Islet of Langerhans (tissue), 1 donor: ENCODE measurements around the gene RDH13.
"Not testable (repeated sequence)": the region's sequence is repeated elsewhere in the genome, so short reads cannot be mapped to it uniquely, and the experiment has no call there.

Source experiments
- FAIRE-seq: peaks from one replicate; lab custom pipeline; 2011; peaks lifted over from hg19 to GRCh38; lab: Jason Lieb, UNC

Gene RDH13

GRCh38 chr19:55062735-55063491, at the start of gene RDH13:
TSS of gene RDH13 (minus strand) at chr19:55063148. CDS start at chr19:55063032, 116 bp downstream.
- peak; percentile 27 for FAIRE-seq

- FAIRE-seq: no peak
Measured at GRCh38 chr19:55112246-55112776, 49.4 kb upstream of the RDH13 start.

GRCh38 chr19:55111238-55111831, 48.4 kb upstream of the RDH13 start:
- FAIRE-seq: no peak

- no peak for FAIRE-seq
Measured at GRCh38 chr19:55109527-55110291, 46.8 kb upstream of the RDH13 start.

GRCh38 chr19:55107252-55107651, 44.3 kb upstream of the RDH13 start:
- not testable (repeated sequence) for FAIRE-seq

- FAIRE-seq: no peak
Measured at GRCh38 chr19:55106591-55106990, 43.6 kb upstream of the RDH13 start.

GRCh38 chr19:55105237-55105636, 42.3 kb upstream of the RDH13 start:
- no peak for FAIRE-seq

GRCh38 chr19:55103190-55103589, 40.2 kb upstream of the RDH13 start:
- FAIRE-seq: no peak

GRCh38 chr19:55101261-55101660, 38.3 kb upstream of the RDH13 start:
- no peak for FAIRE-seq

GRCh38 chr19:55099557-55100506, 36.9 kb upstream of the RDH13 start:
- FAIRE-seq: no peak

GRCh38 chr19:55098716-55099556, 36.0 kb upstream of the RDH13 start:
- no peak for FAIRE-seq

GRCh38 chr19:55097864-55098715, 35.1 kb upstream of the RDH13 start:
- no peak for FAIRE-seq

GRCh38 chr19:55096061-55096701, 33.2 kb upstream of the RDH13 start:
- FAIRE-seq: no peak

GRCh38 chr19:55095260-55096060, 32.5 kb upstream of the RDH13 start:
- no peak for FAIRE-seq

- FAIRE-seq: no peak
Measured at GRCh38 chr19:55094456-55095259, 31.7 kb upstream of the RDH13 start.

- FAIRE-seq: no peak
Measured at GRCh38 chr19:55092423-55093318, 29.7 kb upstream of the RDH13 start.

- FAIRE-seq: no peak
Measured at GRCh38 chr19:55091955-55092354, 29.0 kb upstream of the RDH13 start.
